Kidney (tissue), 14 donors: ENCODE measurements around the gene RAB25. TPM values are rescaled to one million over a fixed set of nuclear protein-coding genes. Genes with fewer than 3 reads are reported as not detected.

Experiments
- DNase-seq, 5 donors: peaks; one replicate each; pipeline ENCODE4 v3.0.0-alpha.2; 2013 to 2020
- FAIRE-seq: peaks from 2 replicates; lab custom pipeline; 2012; peaks lifted over from hg19 to GRCh38; lab: Jason Lieb, UNC
- H3K27ac ChIP-seq, 2 donors: one replicate each; pipeline ENCODE4 v1.7.0; 2013; ENCODE audit warnings: low read depth in 2 of 2, low read length in 2 of 2, inconsistent platforms in 1 of 2
- H3K27me3 ChIP-seq: one replicate; pipeline ENCODE4 v1.7.1; 2013; ENCODE audit warnings: low read length, inconsistent platforms; ENCODE audit not compliant: control insufficient read depth, insufficient read depth
- H3K36me3 ChIP-seq, 3 donors: one replicate each; pipeline versions ENCODE4 v1.7.0 to v1.7.1; 2013; ENCODE audit warnings: low read length in 3 of 3, control low read depth in 1 of 3, inconsistent platforms in 1 of 3; ENCODE audit not compliant: insufficient read depth in 3 of 3, control insufficient read depth in 2 of 3
- H3K4me1 ChIP-seq, 3 donors: one replicate each; pipeline versions ENCODE4 v1.7.0 to v1.7.1; 2013; ENCODE audit warnings: low read length in 3 of 3, inconsistent platforms in 1 of 3, low read depth in 1 of 3; ENCODE audit not compliant: control insufficient read depth in 2 of 3, insufficient read depth in 2 of 3
- H3K4me3 ChIP-seq, 3 donors: one replicate each; pipeline versions ENCODE4 v1.7.0 to v1.8.1; 2013; ENCODE audit warnings: low read length in 3 of 3, control low read depth in 1 of 3, inconsistent platforms in 1 of 3
- H3K9ac ChIP-seq, 3 donors: one replicate each; pipeline versions ENCODE4 v1.7.0 to v1.7.1; 2013; ENCODE audit warnings: low read length in 3 of 3, control low read depth in 1 of 3, inconsistent platforms in 1 of 3
- H3K9me3 ChIP-seq, 3 donors: one replicate each; pipeline versions ENCODE4 v1.7.0 to v1.7.1; 2013; ENCODE audit warnings: low read length in 3 of 3, control low read depth in 1 of 3, inconsistent platforms in 1 of 3; ENCODE audit not compliant: control insufficient read depth in 2 of 3, insufficient read depth in 1 of 3
- CTCF ChIP-seq: IDR thresholded peaks from 3 replicates; pipeline ENCODE4 v1.5.1; 2012; ENCODE audit warnings: mild to moderate bottlenecking, moderate library complexity, borderline replicate concordance; ENCODE audit not compliant: insufficient read depth; ENCODE audit errors: extremely low read depth
- intact Hi-C: fragments of 100-400 bp; cut with DNase I; formaldehyde crosslinking; loops from one replicate; pipeline ENCODE4 v1.11.1; 2022
- polyA plus RNA-seq: library from polyadenylated mRNA; stranded (reverse); fragments of 350-450 nt; fragmentation: Illumina TruSeq; extraction: RNeasy Lipid Tissue Mini Kit (QIAGEN cat#74804); gene quantifications from one replicate; pipeline ENCODE4 v1.2.3, GENCODE V29; 2014; ENCODE audit warnings: low read depth, low replicate concordance; ENCODE audit not compliant: insufficient read depth
- total RNA-seq: library from RNA; stranded (reverse); fragmentation: NEBNext Ultra II Directional; extraction: Animal tissue kit (Norgen Biotek cat#: 25700); gene quantifications from one replicate; pipeline ENCODE4 v1.2.1, GENCODE V29; 2021
- donor health status: control.
- donor health status: control.
- donor health status: control.
- donor health status: control.
- donor health status: control.
- donor health status: DM: yes; HTN: yes; CAD: no.
- donor health status: Normal renal cell carcinoma (clear cell type).

Gene RAB25
- total and polyA plus RNA-seq, 2 donors from 2014 or later: 51.4 to 73.0 TPM

- DNase-seq (peak in 3 of 5 donors; percentile 66 to 79 (median 69)), FAIRE-seq (no peak)
- no peaks in the 10 kb centered on the region for H3K27me3 ChIP-seq
- H3K4me1 ChIP-seq: peaks cover 0 to 4% (median 0%) of the 10 kb centered on the region in 3 donors
- H3K27ac ChIP-seq: no peak overlapping the region
- no peak overlapping the region for H3K4me3 ChIP-seq
- intact Hi-C loops: no loop called here
- no peak overlapping the region for H3K9ac ChIP-seq
- H3K9me3 ChIP-seq: no peaks in the 10 kb centered on the region
- H3K36me3 ChIP-seq: peaks cover 0 to 2% (median 0%) of the 10 kb centered on the region in 3 donors
- TF ChIP-seq CTCF: no peak
Observed at GRCh38 chr1:156073740-156074139, 12.8 kb downstream of the RAB25 start.

GRCh38 chr1:156074661-156075060 is 13.7 kb downstream of the RAB25 start:
- no peak for DNase-seq
- Histone ChIP-seq H3K9ac (no peak overlapping the region), H3K9me3 (no peaks in the 10 kb centered on the region), H3K36me3 (peaks cover 0 to 2% (median 0%) of the 10 kb centered on the region in 3 donors), H3K4me1 (peaks cover 0 to 4% (median 0%) of the 10 kb centered on the region in 3 donors), H3K27me3 (no peaks in the 10 kb centered on the region), H3K4me3 (no peak overlapping the region), H3K27ac (no peak overlapping the region)
- no peak for FAIRE-seq
- no peak for TF ChIP-seq CTCF
- intact Hi-C loops: no loop called here

GRCh38 chr1:156075162-156075561 is 14.2 kb downstream of the RAB25 start:
- peak overlapping the region in 1 of 3 donors; percentile 1 for H3K9ac ChIP-seq
- H3K27me3 ChIP-seq: no peaks in the 10 kb centered on the region
- no peak for TF ChIP-seq CTCF
- no peak for FAIRE-seq
- H3K36me3 ChIP-seq: peaks cover 0 to 2% (median 0%) of the 10 kb centered on the region in 3 donors
- H3K27ac ChIP-seq: no peak overlapping the region
- DNase-seq: no peak
- H3K4me3 ChIP-seq: no peak overlapping the region
- intact Hi-C loops: no loop called here
- H3K4me1 ChIP-seq: peaks cover 0 to 4% (median 0%) of the 10 kb centered on the region in 3 donors
- no peaks in the 10 kb centered on the region for H3K9me3 ChIP-seq

- peak overlapping the region in 2 of 3 donors; percentile 76 to 79 for H3K4me3 ChIP-seq
- H3K27me3 ChIP-seq: no peaks in the 10 kb centered on the region
- intact Hi-C loops: no loop called here
- peaks cover 0 to 4% (median 0%) of the 10 kb centered on the region in 3 donors for H3K4me1 ChIP-seq
- DNase-seq (no peak), FAIRE-seq (no peak)
- no peak for TF ChIP-seq CTCF
- H3K36me3 ChIP-seq: peaks cover 0 to 2% (median 0%) of the 10 kb centered on the region in 3 donors
- no peak overlapping the region for H3K27ac ChIP-seq
- H3K9me3 ChIP-seq: no peaks in the 10 kb centered on the region
- H3K9ac ChIP-seq: peak overlapping the region in 1 of 3 donors; percentile 1
Observed at GRCh38 chr1:156075775-156076204, 14.8 kb downstream of the RAB25 start.
